Fibroblast of lung (primary cell): ENCODE data around the gene LAMA1. TPM values are rescaled to one million over a fixed set of nuclear protein-coding genes. Genes with fewer than 3 reads are reported as not detected.

ENCODE experiments used
- DNase-seq, 2 donors: peaks; one replicate each; pipeline versions ENCODE4 v3.0.0 to v3.0.0-alpha.2; 2010; ENCODE audit warnings: low read depth in 2 of 2
- H2AFZ ChIP-seq: 2 replicates; pipeline ENCODE4 v1.5.1; 2012; ENCODE audit warnings: low read length, control low read depth, inconsistent platforms
- H3K27ac ChIP-seq: 2 replicates; pipeline ENCODE4 v1.5.1; 2011; ENCODE audit warnings: low read length, control low read depth; ENCODE audit not compliant: insufficient read depth
- H3K27me3 ChIP-seq: 2 replicates; pipeline ENCODE4 v1.5.1; 2011; ENCODE audit warnings: mild to moderate bottlenecking, low read length; ENCODE audit not compliant: control insufficient read depth, insufficient read depth
- H3K36me3 ChIP-seq: 2 replicates; pipeline ENCODE4 v1.5.1; 2011; ENCODE audit warnings: low read length; ENCODE audit not compliant: control insufficient read depth, insufficient read depth
- H3K4me1 ChIP-seq: 2 replicates; pipeline ENCODE4 v1.5.1; 2011; ENCODE audit warnings: low read length; ENCODE audit not compliant: control insufficient read depth, insufficient read depth; ENCODE audit errors: extremely low read depth
- H3K4me2 ChIP-seq: 2 replicates; pipeline ENCODE4 v1.5.1; 2011; ENCODE audit warnings: low read length, control low read depth; ENCODE audit not compliant: insufficient read depth; ENCODE audit errors: extremely low read depth
- H3K4me3 ChIP-seq, 4 experiments: fragments of 200-600 bp in 1 of 4; sonication (generic) in 1 of 4; replicated peaks in 1 of 4; 2 replicates each; pipeline ENCODE4 v1.5.1; 2011 to 2016; ENCODE audit warnings: low read length in 4 of 4, low read depth in 3 of 4, mild to moderate bottlenecking in 3 of 4, control low read depth in 2 of 4, inconsistent platforms in 1 of 4, mixed read lengths in 1 of 4; ENCODE audit not compliant: insufficient read depth in 1 of 4; ENCODE audit errors: control extremely low read depth in 1 of 4
- H3K79me2 ChIP-seq: 2 replicates; pipeline ENCODE4 v1.5.1; 2012; ENCODE audit warnings: mild to moderate bottlenecking, low read length, inconsistent platforms; ENCODE audit not compliant: control insufficient read depth, insufficient read depth
- H3K9ac ChIP-seq: 2 replicates; pipeline ENCODE4 v1.5.1; 2011; ENCODE audit warnings: mild to moderate bottlenecking, low read length, control low read depth; ENCODE audit not compliant: insufficient read depth
- H3K9me3 ChIP-seq: 2 replicates; pipeline ENCODE4 v1.5.1; 2012; ENCODE audit warnings: low read depth, low read length; ENCODE audit not compliant: control insufficient read depth, insufficient read depth
- H4K20me1 ChIP-seq: 2 replicates; pipeline ENCODE4 v1.5.1; 2011; ENCODE audit warnings: low read length; ENCODE audit not compliant: control insufficient read depth, insufficient read depth; ENCODE audit errors: extremely low read depth
- CTCF ChIP-seq, 2 donors: IDR thresholded peaks in 1 of 2; conservative IDR thresholded peaks in 1 of 2; 1 replicate in 1 of 2; 2 replicates in 1 of 2; pipeline ENCODE4 v1.5.1; 2011 to 2012; ENCODE audit warnings: low read length in 2 of 2, control low read depth in 1 of 2, inconsistent platforms in 1 of 2, low read depth in 1 of 2, mild to moderate bottlenecking in 1 of 2
- EZH2 ChIP-seq: IDR thresholded peaks from 2 replicates; pipeline ENCODE4 v1.5.1; 2012; ENCODE audit warnings: low read length, control low read depth, mild to moderate bottlenecking; ENCODE audit errors: missing control alignments
- polyA plus RNA-seq, 2 donors: library from polyadenylated mRNA; depleted of rRNA in 1 of 2; stranded (reverse) in 1 of 2; unstranded in 1 of 2; fragments of >200 nt; gene quantifications; 2 replicates each; pipeline ENCODE4 v1.2.1, GENCODE V29; 2011 to 2012; ENCODE audit warnings: missing spikeins in 1 of 2
- total RNA-seq: library from RNA; depleted of rRNA; stranded (reverse); fragments of >200 nt; gene quantifications from 2 replicates; pipeline ENCODE4 v1.2.1, GENCODE V29; 2014

Gene LAMA1
- total and polyA plus RNA-seq, 2 donors (not counting 1 experiment from before 2014, with no cell fraction given): 1.2 to 5.8 TPM

- H3K79me2 ChIP-seq: no peaks in the 10 kb centered on the region
- H3K4me3 ChIP-seq: no peak overlapping the region
- no peak overlapping the region for H3K9ac ChIP-seq
- no peaks in the 10 kb centered on the region for H4K20me1 ChIP-seq
- no peak for DNase-seq
- no peak overlapping the region for H2AFZ ChIP-seq
- no peaks in the 10 kb centered on the region for H3K27me3 ChIP-seq
- no peak overlapping the region for H3K4me2 ChIP-seq
- TF ChIP-seq EZH2 (no peak), CTCF (conservative IDR thresholded peaks at IDR 0.05 in 1 of 2, IDR thresholded peaks at IDR 0.05 in 1 of 2; ENCODE audit: low read depth in 1 of 2, low read length in 2 of 2) (no peak)
- no peaks in the 10 kb centered on the region for H3K9me3 ChIP-seq
- H3K27ac ChIP-seq: no peak overlapping the region
- H3K36me3 ChIP-seq: no peaks in the 10 kb centered on the region
- H3K4me1 ChIP-seq: no peaks in the 10 kb centered on the region
Measured at GRCh38 chr18:6927153-6927552, 190.4 kb downstream of the LAMA1 start.

- Histone ChIP-seq H3K9me3 (no peaks in the 10 kb centered on the region), H4K20me1 (no peaks in the 10 kb centered on the region), H2AFZ (no peak overlapping the region), H3K27ac (no peak overlapping the region), H3K36me3 (no peaks in the 10 kb centered on the region), H3K4me2 (no peak overlapping the region), H3K79me2 (no peaks in the 10 kb centered on the region), H3K27me3 (no peaks in the 10 kb centered on the region), H3K9ac (no peak overlapping the region), H3K4me1 (no peaks in the 10 kb centered on the region), H3K4me3 (no peak overlapping the region)
- no peak for DNase-seq
- TF ChIP-seq EZH2 (no peak), CTCF (conservative IDR thresholded peaks at IDR 0.05 in 1 of 2, IDR thresholded peaks at IDR 0.05 in 1 of 2; ENCODE audit: low read depth in 1 of 2, low read length in 2 of 2) (no peak)
Measured at GRCh38 chr18:6923220-6923619, 194.4 kb downstream of the LAMA1 start.

GRCh38 chr18:6921571-6921970, 196.0 kb downstream of the LAMA1 start:
- Histone ChIP-seq H3K36me3 (no peaks in the 10 kb centered on the region), H3K4me3 (no peak overlapping the region), H2AFZ (no peak overlapping the region), H3K4me2 (no peak overlapping the region), H3K4me1 (no peaks in the 10 kb centered on the region), H3K27ac (no peak overlapping the region), H3K79me2 (no peaks in the 10 kb centered on the region), H3K9me3 (no peaks in the 10 kb centered on the region), H4K20me1 (no peaks in the 10 kb centered on the region), H3K9ac (no peak overlapping the region), H3K27me3 (no peaks in the 10 kb centered on the region)
- TF ChIP-seq CTCF (conservative IDR thresholded peaks at IDR 0.05 in 1 of 2, IDR thresholded peaks at IDR 0.05 in 1 of 2; ENCODE audit: low read depth in 1 of 2, low read length in 2 of 2) (no peak), EZH2 (no peak)
- no peak for DNase-seq
